ENCODE results near the gene SF3B6.
"Not testable (repeated sequence)": the region's sequence is repeated elsewhere in the genome, so short reads cannot be mapped to it uniquely, and the experiment has no call there.

SF3B6 gene

DNA sequence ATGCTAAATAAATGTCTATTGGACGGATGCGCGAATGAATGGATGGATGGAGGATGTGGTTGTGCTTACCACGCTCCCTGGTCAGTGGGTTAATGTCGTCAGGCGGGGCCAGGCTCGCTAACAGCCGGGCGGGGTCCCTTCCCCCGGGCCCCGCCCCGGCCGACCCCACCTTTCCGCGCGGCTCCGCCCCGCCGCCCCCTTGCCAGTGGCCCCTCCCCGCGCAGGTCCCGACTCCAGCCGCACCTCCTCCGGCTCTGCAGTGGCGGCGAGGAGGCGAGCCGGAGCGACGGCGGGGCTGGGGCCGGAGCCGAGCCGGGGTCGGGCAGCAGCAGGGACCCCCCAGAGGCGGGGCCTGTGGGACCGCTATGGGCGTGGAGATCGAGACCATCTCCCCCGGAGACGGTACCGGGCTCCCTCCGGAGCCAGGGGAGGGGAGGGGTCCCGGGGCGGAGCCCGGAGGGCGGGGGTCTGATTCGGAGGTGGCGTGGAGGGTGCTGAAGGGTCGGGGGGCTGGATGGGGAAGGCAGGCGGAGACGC is 26.6 kb downstream of the SF3B6 start, which contains the start of gene FKBP1B:
TSS of gene FKBP1B (plus strand) at position 257 of the 537 bp plus-strand sequence. CDS start at position 366, 109 bp downstream.
- peak; percentile 21 for DNase-seq

DNA sequence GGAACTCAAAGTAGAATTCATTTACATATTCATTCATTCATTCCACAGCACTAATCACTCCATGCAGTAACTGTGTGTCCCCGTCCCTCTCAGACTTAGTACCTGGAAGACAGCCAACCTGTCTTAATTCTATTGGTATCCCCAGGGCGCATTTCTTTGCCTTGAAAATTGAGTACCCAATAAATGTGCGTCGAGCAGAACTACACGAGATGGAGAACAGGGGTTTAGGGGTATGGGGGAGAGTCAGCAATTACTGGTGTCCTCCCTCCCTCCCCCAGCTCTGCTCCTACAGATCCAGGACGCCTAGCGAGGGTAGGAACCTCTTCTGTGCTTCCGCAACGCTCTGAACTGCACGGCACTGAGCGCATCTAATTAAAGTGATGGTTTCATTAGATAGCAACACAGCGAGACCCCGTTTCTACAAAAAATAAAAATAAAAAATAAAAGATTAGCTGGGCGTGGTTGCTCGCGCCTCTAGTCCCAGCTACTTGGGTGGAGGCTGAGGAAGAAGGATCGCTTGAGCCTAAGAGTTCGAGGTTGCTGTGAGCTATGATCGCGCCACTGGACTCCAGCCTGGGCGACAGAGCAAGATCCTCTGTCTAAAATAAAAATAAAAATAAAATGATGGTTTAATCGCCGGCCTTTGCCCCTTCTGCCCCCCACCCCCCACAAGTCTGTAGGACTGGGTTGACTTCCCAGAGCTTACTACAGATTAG is 27.2 kb downstream of the SF3B6 start:
- DNase-seq = no peak

DNA sequence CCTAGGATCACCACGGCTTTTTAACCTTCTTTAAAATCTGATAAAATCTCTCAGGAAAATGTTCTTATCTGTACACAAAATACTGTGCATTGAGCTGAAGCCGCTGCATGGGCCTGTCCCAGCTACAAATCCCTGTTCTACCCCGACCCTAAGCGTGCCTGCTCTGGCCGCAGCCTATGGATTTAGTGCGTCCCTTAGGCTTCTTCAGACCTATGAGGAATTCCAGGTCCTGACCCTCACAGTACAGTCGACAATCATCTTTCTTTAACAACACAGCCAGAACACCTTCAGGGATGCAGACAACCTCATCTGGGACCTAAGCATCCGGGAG is 28.5 kb downstream of the SF3B6 start:
- no peak for DNase-seq

DNA sequence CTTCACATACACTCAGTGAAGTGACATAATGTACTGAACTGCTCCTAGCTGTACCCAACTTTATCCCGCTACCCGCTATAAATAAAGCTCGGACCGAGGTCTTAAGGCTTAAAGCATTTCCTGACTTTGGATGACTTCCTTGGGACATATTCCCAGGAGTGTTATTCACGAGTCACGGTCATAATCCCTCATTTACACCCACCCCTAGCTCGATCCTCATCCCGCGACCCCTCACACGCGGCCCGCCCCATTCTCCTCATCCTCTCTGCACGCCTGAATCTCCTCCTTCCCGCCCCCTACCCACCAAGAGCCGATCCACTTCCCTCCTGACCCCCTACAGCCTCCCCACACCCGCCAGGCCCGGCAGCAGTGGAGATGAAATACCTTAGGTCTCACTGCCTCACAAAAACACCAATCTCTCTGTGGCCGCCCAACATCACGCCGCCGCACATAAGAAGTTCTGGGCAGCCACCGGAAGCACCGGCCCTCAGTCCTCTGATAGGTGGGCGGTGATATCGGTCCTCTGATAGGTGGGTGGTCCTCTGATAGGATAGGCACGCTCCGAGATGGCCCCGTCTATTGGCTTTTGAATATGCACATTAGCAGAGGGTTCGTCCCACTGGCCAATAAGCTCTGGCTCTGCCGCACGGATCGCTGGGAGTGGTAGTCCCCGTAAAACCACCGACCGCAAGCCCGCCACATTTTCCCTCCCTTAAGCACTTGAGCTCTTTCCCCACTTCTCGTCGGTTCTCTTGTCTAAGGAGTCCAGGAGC is 29.0 kb downstream of the SF3B6 start, which contains the start of gene WDCP:
TSS of gene WDCP (minus strand) at position 462 of the 773 bp plus-strand sequence. CDS start 7,897 bp downstream, outside the sequence.
- peak; percentile 88 for DNase-seq

DNA sequence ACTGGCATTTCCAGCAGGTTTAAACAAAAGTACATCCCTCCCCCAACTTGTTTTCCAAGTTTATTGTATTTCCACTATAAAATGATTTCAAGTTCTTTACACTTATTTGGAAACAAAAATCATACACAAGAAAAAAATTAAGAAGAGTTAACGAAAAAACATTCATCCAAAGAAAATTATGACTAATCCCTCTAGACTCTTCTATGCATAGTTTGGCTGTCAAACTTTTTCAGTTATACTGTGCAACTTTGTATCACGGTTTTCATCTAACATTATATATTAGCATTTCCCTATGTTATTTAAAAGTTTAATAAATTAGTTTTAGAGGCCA is 29.6 kb downstream of the SF3B6 start:
- DNase-seq = no peak

DNA sequence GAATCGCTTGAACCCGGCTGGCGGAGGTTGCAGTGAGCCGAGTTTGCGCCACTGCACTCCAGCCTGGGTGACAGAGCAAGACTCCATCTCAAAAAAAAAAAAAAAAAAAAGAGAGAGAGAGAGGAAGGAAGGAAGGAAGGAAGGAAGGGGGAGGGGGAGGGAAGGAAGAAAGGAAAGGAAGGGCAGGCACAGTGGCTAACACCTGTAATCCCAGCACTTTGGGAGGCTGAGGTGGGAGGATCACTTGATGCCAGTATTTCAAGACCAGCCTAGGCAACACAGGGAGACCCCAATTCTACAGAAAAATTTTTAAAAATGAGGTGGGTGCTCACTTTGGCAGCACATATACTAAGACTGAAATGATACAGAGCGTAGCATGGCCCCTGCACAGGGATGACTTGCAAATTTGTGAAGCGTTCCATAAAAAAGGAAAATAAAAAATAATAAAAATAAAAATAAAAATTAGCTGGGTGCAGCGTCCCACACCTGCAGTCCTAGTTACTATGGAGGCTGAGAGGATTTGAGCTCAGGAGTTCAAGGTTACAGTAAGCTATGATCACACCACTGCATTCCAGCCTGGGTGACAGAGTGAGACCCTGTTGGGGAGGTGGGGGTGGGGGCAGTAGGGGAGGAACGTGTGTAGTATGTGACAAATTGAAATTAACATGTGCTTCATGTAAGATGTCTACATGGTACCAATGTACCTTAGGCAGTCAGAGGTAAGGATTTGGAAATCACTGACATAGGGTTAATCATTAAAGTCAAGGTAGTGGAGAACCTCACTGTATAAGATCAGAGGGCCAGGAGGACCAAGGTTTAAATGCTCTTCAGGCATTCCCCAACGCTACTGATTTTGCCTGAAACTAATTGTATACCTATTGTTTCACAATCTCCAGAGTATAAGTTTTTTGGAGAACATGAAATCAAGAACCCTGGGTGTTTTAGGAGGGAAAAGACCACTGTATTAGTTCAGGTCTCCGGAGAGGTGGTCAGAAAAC is 30.3 kb downstream of the SF3B6 start:
- DNase-seq = no peak

DNA sequence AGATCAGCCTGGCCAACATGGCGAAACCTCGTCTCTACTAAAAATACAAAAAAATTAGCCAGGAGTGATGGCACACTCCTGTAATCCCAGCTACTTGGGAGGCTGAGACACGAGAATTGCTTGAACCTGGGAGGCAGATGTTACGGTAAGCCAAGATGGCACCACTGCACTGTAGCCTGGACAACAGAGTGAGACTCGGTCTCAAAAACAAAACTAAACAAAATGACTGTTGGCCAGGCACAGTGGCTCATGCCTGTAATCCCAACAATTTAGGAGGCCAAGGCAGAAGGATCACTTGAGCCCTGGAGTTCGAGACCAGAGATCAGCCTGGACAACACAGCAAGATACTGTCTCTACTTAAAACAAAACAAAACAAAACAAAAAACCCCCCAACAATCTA is 33.0 kb downstream of the SF3B6 start:
- not testable (repeated sequence) for DNase-seq

DNA sequence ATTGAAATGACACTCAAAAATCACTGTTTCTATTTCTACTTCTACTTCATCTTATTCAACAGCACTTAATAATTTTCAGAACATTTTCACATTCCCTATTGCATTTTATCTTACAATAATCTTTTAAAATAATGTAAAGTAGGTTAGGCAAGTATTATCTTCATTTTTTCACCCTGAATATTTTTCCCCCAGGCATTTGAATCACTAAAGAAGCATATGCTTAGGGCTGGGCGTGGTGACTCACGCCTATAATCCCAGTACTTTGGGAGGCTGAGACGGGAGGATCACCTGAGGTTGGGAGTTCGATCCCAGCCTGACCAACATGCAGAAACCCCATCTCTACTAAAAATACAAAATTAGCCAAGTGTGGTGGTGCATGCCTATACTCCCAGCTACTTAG is 35.6 kb downstream of the SF3B6 start:
- DNase-seq = no peak

DNA sequence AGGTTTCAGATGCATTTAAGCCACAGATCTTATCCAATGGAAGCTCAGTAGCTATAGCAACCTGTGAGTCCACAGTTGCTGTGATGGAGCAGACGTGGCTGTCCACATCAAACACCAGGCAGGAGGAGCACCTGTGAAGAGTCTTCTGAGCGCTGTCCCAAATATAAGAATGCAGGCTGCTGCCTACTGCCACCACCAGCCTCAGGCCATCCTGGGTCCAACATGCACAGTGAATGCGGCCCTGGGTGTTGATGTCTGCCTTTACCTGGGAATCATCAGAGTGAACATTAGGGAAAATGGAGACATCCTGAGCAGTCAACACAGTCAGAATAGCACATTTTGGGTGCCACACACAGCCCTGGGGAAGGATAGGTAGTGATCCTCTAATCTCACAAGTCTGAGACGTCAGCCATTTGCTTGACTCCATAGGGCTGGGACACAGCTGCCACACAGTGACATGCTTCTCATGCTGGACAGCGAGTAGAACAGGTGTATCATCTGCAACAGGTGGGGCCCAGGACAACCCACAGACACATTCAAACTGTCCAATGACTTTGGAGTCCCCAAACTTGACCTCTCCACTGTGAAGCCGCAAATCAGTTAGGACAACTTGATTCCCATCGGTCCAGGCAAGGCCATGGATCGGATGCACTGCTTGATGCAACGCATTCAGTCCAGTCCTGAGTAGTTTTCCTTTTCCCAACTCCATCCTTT is 37.2 kb downstream of the SF3B6 start:
- DNase-seq = no peak

DNA sequence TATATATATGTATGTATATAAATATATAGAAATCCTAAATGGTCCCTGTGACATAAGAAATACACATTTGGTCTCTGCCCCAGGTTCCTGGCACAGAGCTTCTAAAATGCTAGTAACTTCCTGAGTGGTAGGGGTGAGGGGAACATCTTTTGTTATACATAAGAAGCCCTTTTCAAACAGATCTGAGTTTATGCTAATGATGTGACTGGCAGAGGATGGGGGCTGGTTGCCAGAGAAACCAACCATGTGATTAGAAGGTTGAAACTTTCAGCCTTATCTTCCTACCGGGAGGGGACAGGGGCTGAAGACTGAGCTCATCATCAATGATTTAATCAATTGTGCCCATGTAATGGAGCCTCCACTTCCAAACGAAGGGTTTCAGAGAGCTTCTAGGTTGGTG is 49.9 kb downstream of the SF3B6 start:
- no peak for DNase-seq

DNA sequence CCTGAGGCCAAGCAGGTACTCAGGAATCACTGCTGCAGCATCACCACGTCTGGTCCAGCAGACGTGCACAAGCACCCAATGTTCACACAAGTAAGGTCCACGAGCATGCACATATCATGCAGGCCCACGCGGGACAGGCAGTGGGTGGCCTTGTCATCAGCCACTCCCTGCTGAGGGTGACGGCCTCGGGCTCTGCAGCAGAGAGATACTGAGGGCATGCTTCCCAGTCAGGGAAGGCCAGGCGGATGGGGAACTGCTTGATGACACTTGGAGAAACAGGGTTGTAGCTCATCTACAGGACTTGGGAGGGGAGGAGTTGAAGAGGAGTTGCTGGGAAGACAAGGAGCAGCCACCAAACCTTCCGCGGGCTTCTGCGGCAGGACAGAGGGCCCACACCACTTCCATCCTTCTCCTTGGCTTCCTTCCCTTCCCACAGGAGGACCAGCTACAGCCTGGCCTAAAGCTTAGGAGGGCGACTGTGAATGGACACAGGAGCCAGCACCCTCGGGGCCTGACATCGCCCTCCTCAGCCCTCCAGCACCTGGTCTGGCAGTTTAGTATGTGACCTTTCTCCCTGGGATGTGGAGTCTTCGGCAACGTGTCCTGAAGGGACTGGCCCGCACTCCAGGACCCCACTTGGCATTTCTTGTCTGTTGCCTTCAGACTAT is 51.0 kb downstream of the SF3B6 start:
- DNase-seq = no peak

DNA sequence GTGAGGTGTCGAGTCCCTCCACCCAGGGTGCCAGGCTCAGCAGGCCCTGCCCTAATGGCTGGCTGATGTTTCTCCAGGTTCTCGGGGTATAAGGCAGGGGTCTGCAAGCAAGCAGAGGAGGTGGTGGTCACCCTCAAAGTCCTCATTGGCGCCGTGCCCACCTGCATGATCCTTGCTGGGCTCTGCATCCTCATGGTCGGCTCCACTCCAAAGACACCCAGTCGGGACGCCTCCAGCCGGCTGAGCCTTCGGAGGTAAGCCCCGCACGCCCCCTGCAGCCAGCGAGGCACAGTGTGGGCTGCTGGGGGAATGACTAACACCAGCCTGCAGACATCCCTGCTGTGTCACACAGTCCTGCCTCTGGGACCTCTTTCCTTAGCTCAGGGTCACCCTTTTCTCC is 52.1 kb downstream of the SF3B6 start:
- DNase-seq = no peak

DNA sequence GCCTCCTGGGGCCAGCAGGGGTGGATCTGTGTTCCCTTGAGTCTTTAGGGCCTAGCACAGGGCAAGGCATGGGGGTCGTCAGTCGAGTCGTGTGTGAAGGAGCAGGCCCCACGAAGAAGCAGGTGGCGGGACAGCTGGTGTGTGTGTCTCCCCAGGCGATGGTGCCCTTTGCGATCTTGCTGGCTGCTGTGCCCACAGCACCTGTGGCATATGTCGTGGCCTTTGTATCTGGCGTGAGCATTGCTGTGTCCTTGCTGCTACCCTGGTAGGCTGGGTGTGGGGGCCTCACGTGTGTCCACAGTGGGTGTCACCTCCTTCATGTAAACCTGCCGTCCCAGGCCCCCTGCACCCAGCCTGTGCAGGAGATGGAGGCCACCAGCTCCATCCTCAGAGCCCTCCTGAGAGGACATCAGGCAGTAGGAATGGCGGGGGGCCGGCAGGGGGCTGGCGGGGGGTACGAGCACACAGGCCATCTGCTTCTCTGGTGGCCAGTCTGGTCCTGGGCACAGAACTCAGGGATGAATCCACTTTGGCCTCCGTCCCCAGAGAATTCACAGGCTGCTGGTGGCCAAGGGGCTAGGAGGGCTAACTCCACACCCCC is 53.1 kb downstream of the SF3B6 start:
- no peak for DNase-seq

DNA sequence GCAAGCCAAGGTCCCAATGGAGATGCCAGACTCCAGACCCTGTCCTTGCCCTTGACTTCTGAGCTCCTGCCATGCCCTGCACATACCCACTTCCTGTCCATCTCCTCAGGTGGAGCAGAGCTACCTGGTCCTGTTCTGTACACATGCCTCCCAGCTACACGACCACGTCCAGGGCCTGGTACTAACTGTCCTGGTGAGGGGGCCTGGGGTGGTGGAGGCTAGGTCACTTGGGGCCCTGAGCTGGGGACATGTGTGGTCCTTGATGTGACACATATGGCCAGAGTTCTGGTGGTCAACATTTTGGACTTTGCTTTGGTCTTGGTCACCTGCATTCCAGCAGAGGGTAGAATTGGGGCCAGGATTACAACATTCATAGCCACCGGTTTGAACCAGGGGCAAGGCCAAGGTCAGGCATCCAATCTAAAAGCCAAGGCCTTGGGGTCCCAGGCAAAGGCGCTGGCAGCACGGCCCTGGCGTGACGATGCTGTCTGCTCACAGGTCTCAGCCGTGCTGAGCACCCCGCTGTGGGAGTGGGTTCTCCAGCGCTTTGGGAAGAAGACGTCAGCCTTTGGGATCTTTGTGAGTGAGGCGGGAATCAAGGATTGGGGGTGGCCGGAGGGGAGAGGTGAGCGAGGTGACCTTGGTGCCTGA is 53.7 kb downstream of the SF3B6 start:
- no peak for DNase-seq

DNA sequence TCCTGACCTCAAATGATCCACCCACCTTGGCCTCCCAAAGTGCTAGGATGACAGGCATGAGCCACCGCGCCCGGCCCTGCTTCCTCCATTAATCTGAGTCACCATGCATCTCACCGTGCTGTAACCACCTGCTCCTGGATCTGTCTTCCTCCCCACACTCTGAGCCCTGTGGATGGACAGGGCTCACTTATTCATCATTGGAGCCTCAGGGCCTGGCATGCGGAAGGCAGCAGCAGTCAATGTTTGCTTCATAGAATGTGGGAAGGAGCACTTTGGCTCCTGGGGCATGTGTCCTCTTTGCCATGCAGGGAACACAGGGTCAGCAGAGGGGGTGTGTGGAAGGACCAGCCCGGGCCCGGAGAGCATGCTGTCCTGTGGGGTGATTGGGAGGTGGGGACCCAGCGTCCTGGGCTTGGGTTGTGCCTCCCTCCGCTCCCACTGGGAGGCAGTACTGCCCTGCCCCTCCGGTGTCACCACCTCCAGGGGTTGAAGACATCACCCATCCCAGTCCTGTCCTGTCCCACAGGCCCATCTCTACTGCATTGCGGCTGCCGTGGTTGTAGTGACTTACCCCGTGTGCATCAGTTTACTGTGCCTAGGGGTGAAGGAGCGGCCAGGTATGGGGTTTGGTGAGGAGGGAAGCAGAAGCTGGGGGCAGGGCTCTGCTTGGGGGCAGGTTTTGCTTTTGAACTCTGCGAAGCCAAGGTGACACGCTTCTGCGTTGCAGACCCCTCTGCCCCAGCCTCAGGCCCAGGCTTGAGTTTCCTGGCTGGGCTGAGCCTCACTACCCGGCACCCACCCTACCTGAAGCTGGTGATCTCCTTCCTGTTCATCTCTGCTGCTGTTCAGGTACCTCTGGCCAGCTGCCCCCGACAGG is 54.8 kb downstream of the SF3B6 start:
- no peak for DNase-seq

DNA sequence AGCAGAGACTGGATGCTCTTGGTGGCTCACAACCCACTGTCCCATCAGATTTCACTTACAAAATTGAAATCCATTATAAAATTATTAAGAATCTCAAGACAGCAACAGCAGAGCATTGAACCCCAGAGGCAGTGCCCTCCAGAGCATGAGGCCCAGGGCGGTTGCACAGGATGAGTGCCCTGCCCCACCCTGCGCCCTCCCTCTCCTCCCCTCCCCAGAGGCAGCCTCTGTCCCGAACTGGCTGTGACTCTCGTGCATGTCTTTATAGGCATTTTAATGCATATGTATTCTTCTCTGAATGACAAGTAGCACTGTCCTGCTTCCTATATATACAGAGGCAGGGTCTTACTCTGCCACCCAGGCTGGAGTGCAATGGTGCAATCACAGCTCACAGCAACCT is 55.9 kb downstream of the SF3B6 start:
- no peak for DNase-seq

DNA sequence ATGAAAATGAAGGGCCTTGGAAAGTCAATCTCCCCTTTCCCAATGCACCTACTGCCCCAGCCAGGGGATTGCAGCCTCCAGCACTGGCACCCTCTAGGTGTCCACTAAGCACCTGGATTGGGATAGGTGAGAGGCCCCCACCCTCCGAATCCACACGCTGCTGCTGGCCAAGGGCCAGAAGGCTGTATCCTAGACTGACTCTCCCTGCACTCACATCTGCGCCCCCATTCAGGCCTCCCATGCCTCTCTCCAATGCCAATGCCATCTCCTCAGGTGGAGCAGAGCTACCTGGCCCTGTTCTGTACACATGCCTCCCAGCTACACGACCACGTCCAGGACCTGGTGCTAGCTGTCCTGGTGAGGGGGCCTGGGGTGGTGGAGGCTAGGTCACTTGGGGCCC is 56.4 kb downstream of the SF3B6 start:
- no peak for DNase-seq

DNA sequence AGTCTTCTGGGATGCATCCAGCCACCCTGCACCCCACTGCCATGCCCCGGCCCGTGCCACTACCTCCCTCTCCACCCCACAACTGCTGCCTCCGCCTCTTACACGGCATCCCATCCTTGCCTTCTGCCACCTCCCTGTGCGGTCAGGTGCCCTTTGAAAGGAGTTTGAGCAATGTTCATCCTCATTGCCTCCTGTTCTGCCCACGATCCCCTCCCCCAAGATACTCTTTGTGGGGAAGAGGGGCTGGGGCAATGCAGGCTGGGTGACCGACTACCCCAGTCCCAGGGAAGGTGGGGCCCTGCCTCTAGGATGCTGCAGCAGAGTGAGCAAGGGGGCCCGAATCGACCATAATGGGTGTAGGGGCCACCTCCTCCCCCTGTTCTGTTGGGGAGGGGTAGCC is 57.9 kb downstream of the SF3B6 start:
- DNase-seq = no peak

DNA sequence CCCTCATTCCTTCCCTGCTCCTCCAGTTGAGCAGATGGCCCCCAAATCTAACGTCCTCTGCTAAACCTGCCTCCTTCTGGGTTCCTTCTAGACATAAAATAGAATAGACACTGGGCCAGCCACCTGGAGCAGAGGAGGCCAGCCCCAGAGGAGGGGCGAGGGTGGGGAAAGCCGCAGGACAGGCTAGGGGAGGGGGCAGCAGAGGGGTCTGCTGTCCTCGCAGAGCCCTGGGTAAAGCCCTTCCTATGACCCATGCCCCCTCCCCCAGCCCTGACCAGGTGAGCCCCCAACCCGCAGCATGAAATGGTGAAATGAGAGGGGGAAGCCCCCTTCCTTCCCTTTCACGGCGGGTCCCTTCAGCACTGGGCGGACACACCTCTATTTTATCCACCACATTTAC is 58.4 kb downstream of the SF3B6 start:
- DNase-seq = no peak

Data from NCI-H1048 (cell line).